Activated T-cell treated with anti-CD3 and anti-CD28 coated beads, Interleukin-2, amount 50 U/mL, for 4 hours (primary cell): ENCODE data around the gene TSPYL1. TPM values are rescaled to one million over a fixed set of nuclear protein-coding genes. Genes with fewer than 3 reads are reported as not detected.

Experiments used
- ATAC-seq, 2 donors: fragments of 200-7000 bp; cut with Tn5 transposase; one replicate each; pipeline ENCODE4 v1.10.0; 2021
- DNase-seq: peaks from one replicate; pipeline ENCODE4 v3.0.0-alpha.2; 2020
- H3K27me3 Mint-ChIP-seq: one replicate; pipeline ENCODE4 v1.8.0; 2021; ENCODE audit warnings: low read depth, mixed read lengths
- H3K36me3 Mint-ChIP-seq: one replicate; pipeline ENCODE4 v1.8.0; 2022; ENCODE audit warnings: mixed read lengths; ENCODE audit not compliant: insufficient read depth
- H3K4me1 Mint-ChIP-seq: one replicate; pipeline ENCODE4 v1.8.0; 2021; ENCODE audit warnings: low read depth, mixed read lengths
- H3K4me3 Mint-ChIP-seq: one replicate; pipeline ENCODE4 v1.8.0; 2021; ENCODE audit warnings: mild to moderate bottlenecking, moderate library complexity, mixed read lengths
- H3K9me3 Mint-ChIP-seq: one replicate; pipeline ENCODE4 v1.8.0; 2021; ENCODE audit warnings: mixed read lengths
- total RNA-seq, 3 donors: library from RNA; stranded (reverse); gene quantifications; one replicate each; pipeline ENCODE4 v1.2.1, GENCODE V29; 2021

The TSPYL1 gene
- total RNA-seq, 3 donors from 2014 or later, result 42.8 to 53.4 (median 46.3) TPM

DNA sequence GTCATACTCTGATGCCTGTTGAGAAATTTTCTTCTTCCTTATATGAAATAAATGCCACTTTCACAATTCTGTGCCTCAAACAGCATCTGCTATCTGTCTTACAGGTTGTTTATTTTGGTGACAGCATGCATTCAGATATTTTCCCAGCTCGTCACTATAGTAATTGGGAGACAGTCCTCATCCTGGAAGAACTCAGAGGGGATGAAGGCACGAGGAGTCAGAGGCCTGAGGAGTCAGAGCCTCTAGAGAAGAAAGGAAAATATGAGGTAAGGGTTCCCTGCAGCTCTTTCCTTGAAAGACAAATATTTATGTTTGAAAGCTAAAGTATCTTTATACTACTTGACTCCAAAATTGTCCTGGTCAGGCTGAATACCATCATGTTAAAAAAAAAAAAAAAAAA, 41.6 kb downstream of the TSPYL1 start:
- Mint-ChIP-seq H3K4me1 (no peaks in the 10 kb centered on the region), H3K36me3 (peaks cover 9% of the 10 kb centered on the region), H3K9me3 (no peaks in the 10 kb centered on the region), H3K27me3 (no peaks in the 10 kb centered on the region), H3K4me3 (no peak overlapping the region)
- ATAC-seq (no peak), DNase-seq (no peak)

DNA sequence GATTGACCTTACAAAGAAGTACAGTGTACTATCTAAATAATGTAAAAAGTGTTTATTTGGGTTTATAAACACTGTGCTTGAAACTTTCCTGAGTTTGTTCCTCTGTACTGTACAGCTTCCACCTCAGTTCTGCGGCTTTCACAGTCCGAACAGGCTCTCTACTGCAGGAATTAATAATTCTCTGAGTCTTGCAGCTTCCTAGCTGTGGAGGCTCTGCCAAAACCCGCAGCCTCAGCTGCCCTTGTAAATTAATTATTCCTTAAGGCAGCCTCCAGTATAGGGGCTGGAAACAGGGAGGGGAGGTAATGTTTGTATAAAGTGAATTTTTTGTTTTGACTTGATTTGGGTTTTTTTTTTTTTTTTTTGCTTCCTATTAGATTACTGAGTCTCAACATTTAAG, 45.0 kb downstream of the TSPYL1 start:
- no peak for ATAC-seq
- Mint-ChIP-seq H3K4me3 (no peak overlapping the region), H3K9me3 (no peaks in the 10 kb centered on the region), H3K4me1 (no peaks in the 10 kb centered on the region), H3K27me3 (no peaks in the 10 kb centered on the region), H3K36me3 (peaks cover 13% of the 10 kb centered on the region)
- DNase-seq, result no peak

DNA sequence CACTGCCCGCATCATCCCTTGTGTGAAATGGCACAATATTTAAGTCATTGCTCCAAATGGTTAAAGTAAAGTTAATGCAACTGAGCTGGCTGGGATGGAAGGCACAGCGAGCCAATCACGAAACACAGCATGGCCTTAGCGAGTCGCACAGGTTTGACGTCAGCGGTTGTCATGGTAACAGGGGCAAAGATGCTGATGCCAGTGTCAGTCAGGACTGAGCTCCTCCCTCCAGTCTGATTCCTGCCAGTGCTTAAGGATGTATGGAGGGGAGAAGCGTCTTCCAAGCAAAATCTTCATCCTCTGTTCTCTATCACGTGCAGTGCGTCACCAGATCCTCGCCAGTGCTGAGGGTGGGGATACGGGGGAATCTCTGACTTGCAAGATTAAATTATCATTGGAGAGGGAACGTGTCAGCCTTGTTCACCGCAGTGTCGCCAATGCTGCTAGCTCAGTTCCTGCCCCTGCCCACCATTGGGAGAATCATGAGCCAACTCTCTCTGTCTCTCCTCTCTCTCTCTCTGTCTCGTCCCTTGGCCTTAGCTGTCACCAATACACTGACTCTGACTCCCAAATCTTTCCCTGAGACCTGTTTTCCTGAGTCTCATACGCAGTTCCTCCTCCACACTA, 50.3 kb downstream of the TSPYL1 start:
- Mint-ChIP-seq H3K27me3 (no peaks in the 10 kb centered on the region), H3K4me3 (no peak overlapping the region), H3K36me3 (peaks cover 18% of the 10 kb centered on the region), H3K4me1 (peaks cover 1% of the 10 kb centered on the region), H3K9me3 (no peaks in the 10 kb centered on the region)
- ATAC-seq, result no peak
- no peak for DNase-seq

Other genes starting within 250 kb of the TSPYL1 start
- under 1 TPM; 0.03 to 0.05 (median 0.03) TPM for gene FRK, start 219.0 kb downstream of the TSPYL1 start, total RNA-seq
- 10 to 100 TPM; 32.5 to 39.7 (median 33.8) TPM for gene NT5DC1, start 179.1 kb downstream of the TSPYL1 start, total RNA-seq
- not detected for gene COL10A1, start 153.8 kb downstream of the TSPYL1 start, total RNA-seq
- gene TSPYL4, start 25.9 kb downstream of the TSPYL1 start, total RNA-seq, result 10 to 100 TPM; 17.3 to 19.2 (median 18.5) TPM
- 1 to 10 TPM; 2.0 to 4.7 (median 3.4) TPM for gene DSE, start 91.0 kb upstream of the TSPYL1 start, total RNA-seq
- 1 to 10 TPM; 1.5 to 2.3 (median 1.7) TPM for gene CALHM6, start 181.4 kb upstream of the TSPYL1 start, total RNA-seq
- gene CALHM5, start 231.7 kb upstream of the TSPYL1 start, total RNA-seq, result not detected